OCI-LY3 (cell line): Measurements from ENCODE around the gene OCEL1.
"Not testable (repeated sequence)": the region's sequence is repeated elsewhere in the genome, so short reads cannot be mapped to it uniquely, and the experiment has no call there.

Experiments used
- CTCF ChIP-seq: fragments of 200-600, 300-600 bp; sonication (generic); IDR thresholded peaks from 2 replicates; pipeline ENCODE4 v1.5.1; 2014; ENCODE audit warnings: antibody characterized with exemption, low read length, low read depth
- EZH2phosphoT487 ChIP-seq: fragments of 200-600 bp; shearing (Covaris generic); IDR thresholded peaks from 2 replicates; pipeline ENCODE4 v1.6.1; 2018; ENCODE audit warnings: antibody characterized with exemption, mixed run types, low read depth

- not testable (repeated sequence) for TF ChIP-seq CTCF, EZH2phosphoT487
Observed at GRCh38 chr19:17191736-17192135, 34.3 kb upstream of the OCEL1 start.
